Measurements from ENCODE around the gene ATP1B3. TPM values are rescaled to one million over a fixed set of nuclear protein-coding genes. Genes with fewer than 3 reads are reported as not detected.

The ATP1B3 gene
- total and polyA plus RNA-seq, 9 of the 15 experiments (the other 6 are each of a cell fraction or from before 2014, with no cell fraction given): 48.3 to 202 (median 123) TPM

DNA sequence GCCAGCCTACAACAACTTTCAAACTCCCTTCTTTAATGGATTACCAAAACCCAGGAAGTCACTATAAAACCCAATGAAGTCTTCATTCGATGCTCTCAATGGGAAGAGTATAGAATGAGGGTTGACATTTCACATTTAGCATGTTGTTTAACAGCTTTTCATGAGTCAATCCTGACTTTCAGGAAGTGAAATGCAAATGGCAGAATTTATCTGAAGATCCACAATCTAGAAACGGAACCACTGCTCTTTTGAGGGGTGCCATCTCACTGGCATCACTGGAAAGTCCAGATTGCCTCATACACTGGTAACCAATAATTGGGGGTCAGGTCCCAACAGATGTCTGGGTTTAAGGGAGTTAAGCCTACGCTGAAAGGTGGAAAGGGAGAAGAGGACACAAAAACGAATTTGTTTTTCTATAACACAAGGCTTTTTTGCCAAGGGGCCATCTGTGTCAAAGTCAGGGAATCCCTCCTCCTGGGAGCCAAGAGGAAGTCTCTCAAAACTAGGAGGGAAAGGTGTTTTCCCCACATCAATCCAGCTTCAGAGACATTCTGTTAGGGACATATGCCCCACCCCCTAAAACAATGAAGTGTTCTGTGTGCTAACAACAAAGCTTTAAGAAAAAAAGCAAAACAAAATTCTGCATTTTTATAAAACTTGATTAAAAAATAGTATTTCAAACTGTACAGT, 12.0 kb upstream of the ATP1B3 start (continued):
- TF ChIP-seq, protein P1, sequence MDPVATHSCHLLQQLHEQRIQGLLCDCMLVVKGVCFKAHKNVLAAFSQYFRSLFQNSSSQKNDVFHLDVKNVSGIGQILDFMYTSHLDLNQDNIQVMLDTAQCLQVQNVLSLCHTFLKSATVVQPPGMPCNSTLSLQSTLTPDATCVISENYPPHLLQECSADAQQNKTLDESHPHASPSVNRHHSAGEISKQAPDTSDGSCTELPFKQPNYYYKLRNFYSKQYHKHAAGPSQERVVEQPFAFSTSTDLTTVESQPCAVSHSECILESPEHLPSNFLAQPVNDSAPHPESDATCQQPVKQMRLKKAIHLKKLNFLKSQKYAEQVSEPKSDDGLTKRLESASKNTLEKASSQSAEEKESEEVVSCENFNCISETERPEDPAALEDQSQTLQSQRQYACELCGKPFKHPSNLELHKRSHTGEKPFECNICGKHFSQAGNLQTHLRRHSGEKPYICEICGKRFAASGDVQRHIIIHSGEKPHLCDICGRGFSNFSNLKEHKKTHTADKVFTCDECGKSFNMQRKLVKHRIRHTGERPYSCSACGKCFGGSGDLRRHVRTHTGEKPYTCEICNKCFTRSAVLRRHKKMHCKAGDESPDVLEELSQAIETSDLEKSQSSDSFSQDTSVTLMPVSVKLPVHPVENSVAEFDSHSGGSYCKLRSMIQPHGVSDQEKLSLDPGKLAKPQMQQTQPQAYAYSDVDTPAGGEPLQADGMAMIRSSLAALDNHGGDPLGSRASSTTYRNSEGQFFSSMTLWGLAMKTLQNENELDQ (CRISPR knock-in tag; IDR thresholded peaks at IDR 0.05; ENCODE audit: borderline replicate concordance): no peak
- no peak for TF ChIP-seq ZNF134 (CRISPR knock-in tag; conservative IDR thresholded peaks at IDR 0.05)

DNA sequence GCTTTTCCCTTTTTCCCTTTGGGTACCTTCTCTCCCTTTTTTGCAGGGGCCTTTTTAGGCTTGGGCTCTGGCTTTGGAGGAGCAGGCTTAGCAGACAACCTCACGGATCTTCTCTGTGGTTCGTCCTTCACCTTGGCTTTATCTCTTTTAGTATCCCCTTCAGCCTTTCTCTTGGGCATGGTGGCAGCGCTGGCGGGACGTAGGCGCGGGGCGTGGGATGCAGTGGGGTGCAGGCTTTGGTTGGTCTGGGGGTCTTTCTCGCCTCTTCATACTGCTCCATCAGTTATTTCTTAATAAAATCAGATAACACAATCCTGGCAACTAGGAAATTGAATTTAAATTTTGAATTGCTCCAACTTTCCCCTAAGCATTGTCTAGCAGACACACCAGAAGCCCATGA, 11.3 kb upstream of the ATP1B3 start:
- Histone ChIP-seq H3K9me1 (ENCODE audit: control insufficient read depth, insufficient read depth, low read length) (no peaks in the 10 kb centered on the region), H3K36me3 (ENCODE audit: control insufficient read depth, insufficient read depth, low read length) (no peaks in the 10 kb centered on the region), H3K4me3 (no peak overlapping the region), H3K79me2 (ENCODE audit: control insufficient read depth, insufficient read depth, low read length) (no peaks in the 10 kb centered on the region), H3K9ac (ENCODE audit: insufficient read depth in 1 of 2, low read depth in 2 of 2, low read length in 2 of 2) (no peak overlapping the region), H3K27me3 (ENCODE audit: control insufficient read depth in 2 of 2, insufficient read depth in 2 of 2, low read length in 2 of 2) (no peaks in the 10 kb centered on the region), H2AFZ (ENCODE audit: low read depth, low read length) (0 out of 2 replicates have a peak overlapping the region, but pooled peaks have one; percentile 42), H3K9me3 (replicated peaks; ENCODE audit: control insufficient read depth, insufficient read depth, low read depth, low read length) (no peaks in the 10 kb centered on the region), H4K20me1 (replicated peaks; ENCODE audit: control insufficient read depth, insufficient read depth, low read length) (no peaks in the 10 kb centered on the region), H3K4me2 (ENCODE audit: insufficient read depth, low read length) (no peak overlapping the region), H3K4me1 (replicated peaks in 1 of 2; ENCODE audit: control insufficient read depth in 2 of 2, insufficient read depth in 2 of 2, low read length in 2 of 2) (peaks cover 0 to 26% of the 10 kb centered on the region in 2 experiments; a peak in 4 of 5 replicates), H3K27ac (ENCODE audit: extremely low read depth, low read depth, low read length) (no peak overlapping the region)
- POLR2A ChIA-PET: interaction anchor here (1.1 kb wide), 1 partner anchor 10 kb away, joined by 5 read pairs; no protein-coding TSS in a partner anchor
- FAIRE-seq: no peak
- in situ Hi-C loops (cut with MboI) (no loop called here), intact Hi-C loops (cut with micrococcal nuclease) (no loop called here)
- DNase-seq (ENCODE audit: extremely low read depth in 1 of 4, low spot score in 3 of 4): no peak
- 75% methylated on average over 9 of the region's 9 CpGs for WGBS (ENCODE audit: insufficient coverage, low coverage, missing lambda C conversion rate)
- CTCF ChIA-PET (ENCODE audit: low intra/inter-chr PET ratio): no interaction called here
- no peak for ATAC-seq
- BruUV-seq (replicated peaks): no TSS peak
- TF ChIP-seq, protein P2, sequence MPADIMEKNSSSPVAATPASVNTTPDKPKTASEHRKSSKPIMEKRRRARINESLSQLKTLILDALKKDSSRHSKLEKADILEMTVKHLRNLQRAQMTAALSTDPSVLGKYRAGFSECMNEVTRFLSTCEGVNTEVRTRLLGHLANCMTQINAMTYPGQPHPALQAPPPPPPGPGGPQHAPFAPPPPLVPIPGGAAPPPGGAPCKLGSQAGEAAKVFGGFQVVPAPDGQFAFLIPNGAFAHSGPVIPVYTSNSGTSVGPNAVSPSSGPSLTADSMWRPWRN (IDR thresholded peaks at IDR 0.05; ENCODE audit: low read depth): no peak
- no peak for TF ChIP-seq ZNF444 (CRISPR knock-in tag; IDR thresholded peaks at IDR 0.05)
- TF ChIP-seq RAD51 (IDR thresholded peaks at IDR 0.05; ENCODE audit: borderline replicate concordance, low read depth): no peak
- TF ChIP-seq SAP30 (IDR thresholded peaks at IDR 0.05; ENCODE audit: borderline replicate concordance, insufficient read depth, low read depth, low read length, poor library complexity, severe bottlenecking): no peak
- TF ChIP-seq ZNF134 (CRISPR knock-in tag; conservative IDR thresholded peaks at IDR 0.05): no peak
- TF ChIP-seq FOS (IDR thresholded peaks at IDR 0.05; ENCODE audit: extremely low read depth, insufficient read length): no peak
- no peak for TF ChIP-seq TOE1 (IDR thresholded peaks at IDR 0.05; ENCODE audit: borderline replicate concordance)
- TF ChIP-seq TOE1 (CRISPR knock-in tag; IDR thresholded peaks at IDR 0.05; ENCODE audit: borderline replicate concordance, low read depth): no peak
- TF ChIP-seq, protein P3, sequence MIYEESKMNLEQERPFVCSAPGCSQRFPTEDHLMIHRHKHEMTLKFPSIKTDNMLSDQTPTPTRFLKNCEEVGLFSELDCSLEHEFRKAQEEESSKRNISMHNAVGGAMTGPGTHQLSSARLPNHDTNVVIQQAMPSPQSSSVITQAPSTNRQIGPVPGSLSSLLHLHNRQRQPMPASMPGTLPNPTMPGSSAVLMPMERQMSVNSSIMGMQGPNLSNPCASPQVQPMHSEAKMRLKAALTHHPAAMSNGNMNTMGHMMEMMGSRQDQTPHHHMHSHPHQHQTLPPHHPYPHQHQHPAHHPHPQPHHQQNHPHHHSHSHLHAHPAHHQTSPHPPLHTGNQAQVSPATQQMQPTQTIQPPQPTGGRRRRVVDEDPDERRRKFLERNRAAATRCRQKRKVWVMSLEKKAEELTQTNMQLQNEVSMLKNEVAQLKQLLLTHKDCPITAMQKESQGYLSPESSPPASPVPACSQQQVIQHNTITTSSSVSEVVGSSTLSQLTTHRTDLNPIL (CRISPR knock-in tag; IDR thresholded peaks at IDR 0.05): no peak
- no peak for TF ChIP-seq GATA2 (CRISPR knock-in tag; IDR thresholded peaks at IDR 0.05)
- TF ChIP-seq NUFIP1 (IDR thresholded peaks at IDR 0.05; ENCODE audit: partially characterized antibody): no peak
- no peak for TF ChIP-seq KHSRP (IDR thresholded peaks at IDR 0.05)
- no peak for TF ChIP-seq PHF8 (IDR thresholded peaks at IDR 0.05; ENCODE audit: borderline replicate concordance, low read length)
- no peak for TF ChIP-seq RB1 (IDR thresholded peaks at IDR 0.05; ENCODE audit: low read depth)
- no peak for TF ChIP-seq ZSCAN32 (CRISPR knock-in tag; IDR thresholded peaks at IDR 0.05)
- no peak for TF ChIP-seq HIVEP1 (CRISPR knock-in tag; IDR thresholded peaks at IDR 0.05)
